Middle frontal gyrus (tissue), 1 donor: ENCODE results near the gene HAL.

Source experiments
- DNase-seq: peaks from one replicate; pipeline ENCODE4 v3.0.0-alpha.2; 2015; ENCODE audit warnings: low spot score; ENCODE audit errors: extremely low spot score

The HAL gene

DNA sequence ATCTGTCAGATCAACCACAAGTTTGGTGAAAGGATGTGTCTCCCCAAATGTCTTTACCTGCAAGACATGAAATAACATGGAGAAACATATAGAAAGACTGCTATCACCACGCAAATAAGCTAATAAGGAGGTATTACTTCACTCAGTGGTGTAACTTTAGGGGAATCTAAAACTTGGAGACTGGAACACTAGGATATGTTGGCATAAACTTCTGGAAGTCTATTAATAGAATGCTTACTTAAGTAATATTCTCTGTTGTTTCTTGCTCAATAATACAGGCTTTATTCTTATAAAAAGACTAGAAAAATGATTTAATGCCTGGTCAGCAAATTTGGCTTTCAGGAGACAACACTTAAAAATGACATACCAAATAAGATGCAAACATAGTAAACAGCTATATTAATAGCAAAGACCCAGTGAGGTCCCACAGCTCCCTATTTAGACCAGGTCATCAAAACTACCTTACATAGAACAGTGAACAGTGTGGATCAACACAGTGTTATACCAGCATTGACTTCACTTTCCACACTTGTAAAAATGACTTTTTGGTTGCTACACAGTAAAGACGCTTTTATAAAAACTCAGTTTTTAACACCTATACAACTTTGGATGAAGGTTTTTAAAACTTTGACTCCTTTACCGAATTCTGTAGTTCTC, 18.9 kb upstream of the HAL start:
- no peak for DNase-seq

DNA sequence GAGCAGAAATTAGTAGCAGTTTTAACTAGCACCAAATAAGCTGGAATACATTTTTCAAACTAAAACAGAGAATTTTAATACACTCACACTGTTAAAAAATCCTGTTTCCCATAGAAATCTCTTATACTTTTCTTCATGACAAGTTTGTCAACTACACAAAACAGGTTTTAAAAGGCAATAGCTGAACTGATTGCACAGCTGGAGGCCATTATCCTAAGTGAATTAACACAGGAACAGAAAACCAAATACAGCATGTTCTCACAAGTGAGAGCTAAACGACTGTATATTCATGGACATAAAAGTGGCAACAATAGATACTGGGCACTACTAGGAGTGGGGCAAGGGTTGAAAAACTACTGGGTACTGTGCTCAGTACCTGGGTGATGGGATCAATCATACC, 11.6 kb upstream of the HAL start:
- no peak for DNase-seq

DNA sequence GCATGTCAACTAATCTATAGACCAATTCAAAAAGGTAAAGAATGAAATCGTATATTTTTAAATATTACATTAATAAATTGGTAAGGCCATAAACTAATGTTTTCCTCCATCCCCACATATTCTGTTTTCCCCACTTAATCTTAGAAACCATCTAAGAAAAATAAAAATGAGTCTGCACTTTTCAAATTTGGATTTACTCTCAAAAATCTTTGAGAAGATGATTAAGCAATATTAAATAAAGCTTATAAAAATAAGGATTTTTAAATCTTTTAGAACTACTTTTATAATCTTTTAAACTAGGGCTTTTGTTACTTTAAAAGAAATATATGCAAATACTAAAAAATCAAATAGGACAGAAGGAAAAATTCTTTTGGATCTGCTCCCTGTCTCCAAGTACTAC, 10.6 kb upstream of the HAL start:
- DNase-seq = no peak

DNA sequence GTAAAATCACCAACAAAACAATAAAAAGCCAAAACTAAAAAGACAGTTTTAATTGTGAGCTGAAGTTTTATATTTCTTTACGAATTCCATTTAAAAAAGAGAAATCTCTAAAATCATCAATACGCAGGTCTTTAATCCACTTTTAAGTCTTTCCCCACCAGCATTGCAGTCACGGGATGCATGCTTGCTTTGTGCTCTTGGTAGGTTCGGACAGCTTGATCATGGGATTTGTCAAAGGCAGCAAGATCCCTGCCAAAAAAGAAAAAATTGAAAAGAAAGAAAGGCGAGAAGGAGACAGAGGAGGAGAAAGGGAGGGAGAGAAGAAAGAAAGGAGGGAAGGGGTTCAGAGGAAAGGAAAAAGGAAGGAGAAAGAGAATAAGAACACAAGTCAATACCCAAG, 4.7 kb upstream of the HAL start:
- no peak for DNase-seq

DNA sequence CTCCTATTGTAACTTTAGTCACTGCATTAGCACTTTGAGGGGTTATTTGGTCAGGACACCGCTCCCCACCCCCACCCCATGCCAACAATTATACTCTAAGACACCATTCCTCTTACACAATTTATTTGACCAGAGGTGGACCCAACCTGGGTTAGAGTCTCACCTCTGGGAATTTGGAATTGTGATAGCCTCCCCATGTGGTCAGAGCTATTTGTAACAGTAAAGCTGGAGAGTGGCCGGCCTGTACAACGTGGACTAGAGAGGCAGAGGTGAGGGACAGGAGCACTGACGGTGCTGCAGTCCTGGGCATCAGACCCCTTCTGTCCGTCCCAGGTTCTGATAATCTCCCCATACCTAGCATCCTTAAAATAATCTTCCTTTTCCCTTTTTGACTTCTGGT, 3.3 kb upstream of the HAL start:
- no peak for DNase-seq

DNA sequence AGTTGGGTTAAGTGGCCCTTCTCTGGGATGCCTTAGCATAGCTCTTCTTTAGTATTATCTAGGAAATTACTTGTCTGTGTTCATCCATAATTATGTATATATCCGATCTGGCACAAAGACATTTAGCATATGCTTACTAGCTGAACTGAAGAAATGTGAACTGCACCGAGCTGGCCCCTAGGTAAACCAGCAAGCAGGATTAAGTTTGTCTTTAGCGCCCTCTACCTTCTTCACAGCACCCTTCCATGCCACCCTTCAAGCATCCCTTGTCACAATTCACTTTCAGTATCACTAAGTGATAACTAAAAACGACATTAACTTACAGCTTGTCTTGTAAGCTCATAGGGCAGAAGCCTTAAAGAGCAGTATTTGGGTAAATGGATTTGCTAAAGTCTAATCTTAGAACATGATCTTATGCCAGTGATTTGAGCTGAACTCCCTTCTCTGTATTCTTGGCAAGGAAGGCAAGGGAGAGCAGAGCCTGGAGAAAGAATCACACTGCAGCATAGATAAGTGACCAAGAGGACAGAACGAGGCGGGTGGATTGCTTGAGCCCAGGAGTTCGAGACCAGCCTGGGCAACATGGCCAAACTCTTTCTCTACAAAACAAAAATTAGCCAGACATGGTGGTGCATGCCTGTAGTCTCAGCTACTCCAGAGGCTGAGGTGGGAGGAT, 2.6 kb upstream of the HAL start:
- DNase-seq = peak; percentile 9

DNA sequence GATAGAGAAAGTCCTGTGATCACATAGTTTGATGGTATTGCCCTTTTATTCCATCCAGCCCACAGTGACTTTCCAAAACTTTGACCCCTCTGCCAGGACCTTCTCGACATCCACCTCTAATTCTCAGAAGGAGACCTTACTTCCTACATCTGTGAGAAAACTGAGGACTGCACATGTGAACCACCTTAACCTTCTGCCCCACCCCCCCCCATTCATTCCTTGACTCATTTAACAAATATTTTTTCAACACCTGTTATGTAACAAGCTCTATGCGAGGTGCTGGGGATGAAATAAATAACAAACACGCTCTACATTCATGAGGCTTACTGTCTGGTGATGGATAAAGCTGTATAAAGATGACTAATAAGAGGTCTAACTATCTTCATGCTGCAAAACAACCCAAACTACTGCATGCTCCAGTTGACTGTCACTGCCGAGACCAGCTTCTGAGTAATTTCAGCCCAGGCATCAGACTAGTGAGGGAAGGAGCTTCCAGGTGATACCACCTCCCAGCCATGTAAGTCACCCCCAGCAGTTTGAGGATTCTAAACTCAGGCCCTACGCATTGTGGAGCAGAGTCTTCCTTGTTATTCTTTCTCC, 1.9 kb upstream of the HAL start:
- DNase-seq = no peak

DNA sequence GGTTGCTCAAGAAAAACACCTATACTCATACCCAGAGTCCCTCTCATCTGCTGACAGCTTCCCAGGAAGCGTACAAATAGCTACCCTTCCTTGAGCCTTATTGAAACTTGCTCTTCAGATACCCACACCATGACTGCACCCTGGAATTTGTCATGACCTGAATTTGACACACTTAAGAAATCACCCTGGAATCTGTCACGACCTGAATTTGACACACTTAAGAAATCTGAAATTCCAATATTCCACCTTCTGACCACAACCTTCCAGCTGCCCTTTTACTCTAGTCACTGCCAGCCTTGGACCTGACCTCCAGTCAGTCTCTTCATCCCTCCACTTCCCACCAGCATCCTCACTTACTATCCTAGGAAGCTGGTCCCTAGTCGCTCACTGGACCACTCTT, 1.1 kb upstream of the HAL start:
- DNase-seq = no peak

DNA sequence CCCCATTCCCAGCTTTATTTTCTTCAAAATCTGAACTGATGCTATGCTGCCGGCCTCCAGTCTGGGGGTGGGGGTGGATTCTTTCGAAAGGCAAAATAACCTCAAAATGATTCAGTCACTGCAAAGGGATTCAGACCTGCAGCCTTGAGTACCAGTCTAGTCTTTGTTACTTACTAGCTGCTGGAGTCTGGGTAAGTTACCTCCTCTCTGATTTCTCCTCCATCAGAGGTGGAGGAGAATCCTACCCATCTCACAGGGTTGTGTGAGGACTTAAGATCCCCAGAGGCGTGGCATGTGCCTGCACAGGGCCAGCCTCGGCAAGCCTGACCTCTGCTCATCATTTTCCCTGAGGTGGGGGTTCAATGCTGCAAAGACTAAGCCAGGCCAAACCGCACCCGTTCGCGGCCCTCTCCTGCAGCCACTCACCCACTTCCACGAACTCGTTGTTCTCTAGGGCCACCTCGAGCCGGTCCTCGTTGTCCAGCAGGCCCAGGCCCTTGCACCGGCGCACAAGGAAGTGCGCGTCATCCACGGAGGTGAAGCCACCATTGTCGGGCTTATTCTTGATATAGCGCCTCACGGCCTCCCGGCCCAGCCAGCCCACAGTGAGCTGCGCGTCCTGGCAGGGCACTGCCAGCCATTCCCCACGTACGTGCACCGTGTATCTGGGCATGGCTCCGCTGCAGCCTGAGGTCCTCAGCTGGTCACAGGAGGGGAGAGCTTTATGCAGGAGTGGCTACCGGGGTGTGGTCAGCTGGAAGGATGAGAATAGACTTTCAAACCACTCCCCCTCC, 709 bp downstream of the HAL start:
- no peak for DNase-seq

DNA sequence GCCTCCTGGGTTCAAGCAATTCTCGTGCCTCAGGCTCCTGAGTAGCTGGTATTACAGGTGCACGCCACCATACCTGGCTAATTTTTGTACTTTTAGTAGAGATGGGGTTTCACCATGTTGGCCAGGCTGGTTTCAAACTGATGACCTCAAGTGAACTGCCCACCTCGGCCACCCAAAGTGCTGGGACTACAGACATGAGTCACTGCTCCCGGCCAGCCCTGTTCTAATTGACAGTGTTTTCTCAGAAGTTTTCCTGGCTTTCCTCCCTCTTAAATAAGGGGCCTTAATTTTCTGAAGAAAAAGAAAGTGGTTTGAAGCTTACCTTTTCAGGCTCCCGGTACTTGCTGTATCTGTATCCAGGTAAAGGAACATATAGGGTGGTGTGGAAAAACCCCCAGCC, 1.7 kb downstream of the HAL start:
- DNase-seq = no peak

DNA sequence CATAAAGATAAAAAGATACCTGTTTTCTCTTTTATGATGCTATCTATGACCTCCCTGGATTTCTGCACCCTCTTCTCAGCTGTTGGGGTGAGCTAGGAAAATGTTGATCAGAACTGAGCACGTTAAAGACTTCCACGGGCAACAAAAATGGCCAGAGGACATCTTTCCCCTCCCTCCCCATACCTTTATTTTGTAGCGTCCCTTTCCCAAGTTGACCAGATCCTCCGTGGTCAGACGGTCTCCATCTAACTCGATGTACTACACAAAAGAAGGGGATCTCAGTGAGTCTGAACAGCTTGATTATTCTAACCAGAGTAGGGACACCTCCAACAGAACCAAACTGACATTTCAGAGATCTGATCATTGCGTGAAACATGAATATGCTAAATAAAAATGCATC, 2.2 kb downstream of the HAL start:
- no peak for DNase-seq

DNA sequence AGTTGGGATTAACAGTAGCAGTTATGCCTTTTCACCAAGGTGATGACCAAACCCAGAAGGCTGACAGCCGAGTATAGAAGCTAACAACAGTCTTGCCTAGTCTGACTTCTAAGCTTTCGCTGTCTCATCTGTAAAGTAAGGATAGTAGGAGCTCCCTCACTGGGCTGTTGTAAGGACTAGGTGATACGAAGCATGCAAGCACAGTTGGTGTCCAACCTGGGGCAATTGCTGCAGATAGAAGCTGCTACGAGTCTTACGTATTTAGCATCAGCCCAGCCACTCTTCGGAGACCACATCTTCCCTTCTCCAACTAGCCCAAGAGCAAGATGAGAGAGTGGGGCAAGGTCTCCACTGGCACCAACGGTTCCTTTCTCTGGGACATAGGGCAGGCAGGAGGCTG, 6.0 kb downstream of the HAL start:
- no peak for DNase-seq

DNA sequence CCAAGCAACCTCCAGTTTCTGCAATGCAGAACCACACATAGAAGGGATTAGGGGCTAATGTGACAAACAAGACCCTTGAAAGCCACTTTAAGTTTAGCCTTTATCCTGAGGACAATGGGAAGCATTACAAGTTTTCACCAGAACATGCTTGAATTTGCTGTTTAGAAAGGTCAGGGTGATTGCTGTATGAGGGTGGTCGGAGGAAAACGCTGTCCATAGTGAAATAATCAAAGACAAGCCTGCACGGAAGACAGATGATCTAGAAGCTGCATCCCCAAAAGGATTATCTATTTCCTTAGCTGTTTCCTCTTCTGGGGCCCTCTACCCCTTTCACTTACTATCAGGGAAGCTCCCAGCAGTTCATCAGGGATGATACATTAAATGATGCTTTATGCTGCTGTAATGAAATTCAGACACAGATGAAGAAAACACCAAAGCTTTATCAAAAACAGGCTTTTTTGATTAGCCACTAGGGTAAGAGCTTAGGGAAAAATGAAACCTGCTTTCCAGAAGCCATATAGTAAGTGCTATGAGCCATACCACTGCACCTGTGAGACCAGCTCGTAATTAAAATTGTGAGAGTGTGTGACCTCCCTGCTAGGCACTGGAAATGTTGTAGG, 6.5 kb downstream of the HAL start:
- DNase-seq = no peak

DNA sequence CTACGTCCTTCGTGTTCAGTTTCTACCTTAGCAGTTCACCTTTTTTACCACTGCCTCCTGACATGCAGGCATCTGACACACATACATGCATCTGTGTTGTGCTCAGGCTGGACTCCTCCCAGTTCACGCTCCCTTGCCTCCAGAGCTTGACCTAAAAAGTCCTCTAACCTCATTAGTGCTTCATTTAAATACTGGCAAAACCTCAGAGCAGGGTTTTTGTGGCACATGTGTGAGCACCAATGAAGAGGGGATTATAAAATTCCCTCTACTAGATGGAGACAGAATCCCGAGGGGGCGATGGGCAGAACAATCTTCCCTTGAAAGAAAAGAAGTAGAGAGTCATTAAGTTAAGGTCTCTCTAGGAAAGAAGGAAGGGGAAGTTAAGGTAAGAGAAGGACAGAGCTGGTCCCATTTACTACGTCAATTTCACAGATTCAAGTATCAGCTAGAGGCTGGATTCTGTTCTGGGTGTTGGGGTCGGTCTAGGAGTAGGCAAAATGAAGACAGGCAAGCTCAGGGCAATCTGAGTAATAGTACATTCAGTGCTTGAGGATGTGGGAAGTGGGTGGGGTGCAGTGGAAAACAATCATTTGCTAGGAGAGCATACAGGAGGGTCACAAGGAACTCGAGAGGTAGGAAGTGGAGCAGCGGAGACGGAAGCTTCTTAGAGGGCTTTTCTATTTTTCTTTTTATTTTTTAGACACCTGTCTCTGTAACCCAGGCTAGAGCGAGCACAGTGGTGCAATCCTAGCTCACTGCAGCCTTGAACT, 7.5 kb downstream of the HAL start:
- DNase-seq = no peak

DNA sequence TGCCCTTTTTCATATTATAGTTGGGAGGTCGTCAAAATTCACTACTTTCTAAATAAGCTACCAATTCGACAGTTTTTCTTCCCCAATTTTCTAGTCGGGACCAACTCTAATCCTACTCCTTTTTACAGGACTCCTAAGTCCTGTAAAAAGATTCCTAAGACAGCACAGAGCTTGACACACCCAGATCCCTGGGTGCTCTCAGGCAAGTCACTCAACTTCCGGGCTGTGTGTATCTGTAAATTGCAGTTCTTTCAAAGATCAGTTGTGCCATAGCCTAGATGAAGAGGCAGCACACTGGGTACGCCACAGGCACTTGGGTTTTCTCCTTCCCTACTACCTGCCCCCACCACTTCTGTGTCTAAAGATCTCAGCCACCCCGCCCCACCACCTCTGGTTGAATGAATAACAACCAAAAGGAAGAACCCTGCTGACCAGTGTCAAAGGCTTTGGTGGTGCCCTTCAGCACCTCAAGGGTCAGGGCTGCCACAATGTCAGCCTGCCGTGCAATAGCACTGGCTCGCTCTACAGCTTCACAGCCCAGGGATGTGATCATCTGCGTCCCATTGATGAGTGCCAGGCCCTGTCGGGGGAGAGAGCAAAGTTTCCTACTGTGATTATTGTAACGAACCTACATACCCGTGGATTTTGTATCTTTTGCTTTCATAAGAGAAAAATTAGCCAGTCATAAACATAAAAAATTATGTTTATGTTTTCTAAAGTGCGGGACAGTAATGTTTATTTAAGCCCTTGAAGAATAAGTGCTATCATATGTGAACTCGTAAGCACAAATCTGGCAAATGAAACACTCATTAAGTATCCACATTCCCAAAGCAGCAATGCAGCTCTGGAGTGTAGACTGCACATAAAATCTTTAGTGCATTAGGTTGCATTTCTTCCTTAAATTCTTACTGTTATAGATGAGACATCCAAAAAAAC, 9.2 kb downstream of the HAL start:
- DNase-seq = no peak

DNA sequence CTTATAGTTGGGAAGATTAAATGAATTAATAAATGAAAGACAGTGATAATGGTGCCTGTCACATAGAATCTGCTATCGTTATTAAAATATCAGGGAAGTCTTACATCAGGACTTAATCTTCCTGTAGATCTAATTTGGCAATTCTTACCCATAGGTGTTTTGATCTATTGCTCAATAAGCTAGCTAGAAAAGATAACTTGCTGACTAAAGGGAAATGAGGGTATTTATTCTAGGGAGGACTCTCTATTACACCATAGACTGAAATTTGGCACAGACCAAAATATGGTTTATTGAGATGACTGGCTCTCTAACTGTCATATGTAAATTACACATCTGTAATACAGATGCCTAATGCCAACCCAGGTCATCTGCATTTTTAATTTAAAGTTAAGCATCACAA, 11.5 kb downstream of the HAL start:
- no peak for DNase-seq

DNA sequence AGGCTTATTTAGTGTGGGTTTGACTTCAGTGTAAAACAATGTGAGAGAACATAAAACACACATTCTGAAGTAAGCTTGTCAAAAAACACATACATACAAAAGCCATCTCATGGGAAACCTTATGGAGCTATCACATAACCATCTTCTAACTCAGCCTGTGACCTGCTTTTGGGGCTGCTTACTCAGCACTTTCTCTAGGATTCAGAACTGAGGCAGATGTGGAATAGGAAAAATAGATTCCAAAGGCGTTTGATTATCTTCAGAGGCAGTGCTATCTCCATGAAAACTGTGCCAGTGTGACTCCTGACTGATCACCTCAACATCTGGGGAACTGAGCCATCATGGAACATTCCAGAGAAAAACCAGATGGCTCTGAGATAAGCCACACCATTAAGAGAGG, 13.5 kb downstream of the HAL start:
- DNase-seq = no peak

DNA sequence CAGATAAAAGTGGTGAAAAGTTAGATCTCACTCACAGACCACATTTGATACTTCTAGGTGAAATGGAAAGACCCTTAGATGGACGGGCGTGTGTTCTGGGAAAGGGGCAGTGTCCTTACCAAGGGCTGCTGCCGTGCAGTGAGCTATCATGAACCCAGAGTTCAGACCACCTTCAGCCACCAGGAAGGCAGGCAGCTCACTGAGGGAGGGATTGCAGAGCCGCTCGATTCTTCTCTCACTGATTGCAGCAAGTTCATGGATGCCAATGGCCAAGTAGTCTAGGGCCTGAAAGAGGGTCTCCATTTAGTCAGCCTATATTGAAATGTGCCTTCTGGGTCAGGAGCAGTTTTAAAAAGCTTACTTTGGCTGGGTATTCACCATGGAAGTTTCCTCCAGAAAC, 15.7 kb downstream of the HAL start:
- no peak for DNase-seq

DNA sequence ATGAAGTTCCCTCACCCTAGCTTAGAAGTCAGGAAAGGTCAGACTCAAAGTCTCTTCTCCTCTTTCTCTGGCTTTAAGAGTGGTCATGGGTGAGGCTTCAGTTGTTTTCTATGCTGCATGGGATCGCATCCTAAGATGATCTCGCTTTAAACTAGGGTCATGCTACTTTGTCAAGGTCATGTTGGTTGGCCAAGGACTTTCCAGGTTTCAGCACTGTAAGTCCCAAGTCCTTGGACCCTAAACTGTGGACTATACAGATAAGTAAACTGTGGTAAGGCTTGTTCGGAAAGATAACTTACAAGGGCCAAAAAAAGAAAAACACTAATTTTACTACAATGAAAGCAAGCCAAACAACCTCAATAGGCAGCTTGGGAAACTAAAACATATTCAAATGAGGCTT, 17.4 kb downstream of the HAL start:
- no peak for DNase-seq

DNA sequence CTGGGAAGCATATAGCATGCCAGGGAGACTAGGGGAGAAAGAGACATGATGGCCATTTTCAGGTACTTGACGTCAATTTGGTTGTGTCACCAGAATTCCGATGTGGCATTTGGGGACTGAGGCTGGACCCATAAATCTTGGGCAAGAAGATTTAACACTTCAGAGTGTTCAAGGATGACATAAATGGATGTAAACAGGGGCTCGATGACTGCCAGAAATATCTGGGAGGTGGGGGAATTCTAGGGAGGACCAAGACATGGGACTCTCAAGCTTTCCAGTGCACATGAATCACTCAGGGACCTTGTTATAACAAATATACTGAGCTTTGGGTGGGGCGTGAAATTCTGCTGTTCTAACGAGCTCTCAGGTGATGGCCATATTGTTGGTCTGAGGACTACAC, 17.8 kb downstream of the HAL start:
- no peak for DNase-seq
